Hepatocyte (in vitro differentiated cells): ENCODE measurements around the gene SLC39A12.

Experiments
- EZH2 ChIP-seq: fragments of 200-600 bp; sonication (generic); IDR thresholded peaks from 2 replicates; pipeline ENCODE4 v1.6.1; 2016; ENCODE audit warnings: antibody characterized with exemption, mild to moderate bottlenecking, borderline replicate concordance
- EZH2phosphoT487 ChIP-seq: fragments of 200-600 bp; sonication (generic); IDR thresholded peaks from one replicate; pipeline ENCODE4 v1.6.1; 2018; ENCODE audit warnings: antibody characterized with exemption, mild to moderate bottlenecking, low read depth, moderate library complexity; ENCODE audit not compliant: unreplicated experiment, severe bottlenecking
- TF ChIP-seq, protein P1 (sequence below): fragments of 200-600 bp; sonication (generic); IDR thresholded peaks from 2 replicates; pipeline ENCODE4 v1.5.1; 2016; ENCODE audit warnings: antibody characterized with exemption, mild to moderate bottlenecking; ENCODE audit not compliant: poor library complexity

DNA sequence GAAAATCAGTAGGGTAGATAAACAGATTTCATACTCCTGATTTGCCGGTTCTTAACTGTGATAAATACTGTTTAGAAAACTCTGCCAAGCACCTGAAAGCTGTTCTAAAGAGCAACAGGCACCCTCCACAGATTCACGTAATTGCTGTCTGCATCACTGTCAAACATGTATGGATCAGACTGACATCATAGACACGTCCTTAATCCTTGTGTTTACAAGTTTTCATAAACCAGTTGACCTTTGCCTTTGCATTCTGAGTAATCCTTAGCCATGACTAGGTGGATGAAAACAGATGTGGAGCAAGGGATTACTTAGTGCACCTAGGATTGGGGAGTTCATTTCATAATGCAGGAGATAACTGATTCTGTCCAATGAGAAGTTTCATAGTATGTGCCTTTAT lies 41.6 kb downstream of the SLC39A12 start:
- TF ChIP-seq, protein P1, sequence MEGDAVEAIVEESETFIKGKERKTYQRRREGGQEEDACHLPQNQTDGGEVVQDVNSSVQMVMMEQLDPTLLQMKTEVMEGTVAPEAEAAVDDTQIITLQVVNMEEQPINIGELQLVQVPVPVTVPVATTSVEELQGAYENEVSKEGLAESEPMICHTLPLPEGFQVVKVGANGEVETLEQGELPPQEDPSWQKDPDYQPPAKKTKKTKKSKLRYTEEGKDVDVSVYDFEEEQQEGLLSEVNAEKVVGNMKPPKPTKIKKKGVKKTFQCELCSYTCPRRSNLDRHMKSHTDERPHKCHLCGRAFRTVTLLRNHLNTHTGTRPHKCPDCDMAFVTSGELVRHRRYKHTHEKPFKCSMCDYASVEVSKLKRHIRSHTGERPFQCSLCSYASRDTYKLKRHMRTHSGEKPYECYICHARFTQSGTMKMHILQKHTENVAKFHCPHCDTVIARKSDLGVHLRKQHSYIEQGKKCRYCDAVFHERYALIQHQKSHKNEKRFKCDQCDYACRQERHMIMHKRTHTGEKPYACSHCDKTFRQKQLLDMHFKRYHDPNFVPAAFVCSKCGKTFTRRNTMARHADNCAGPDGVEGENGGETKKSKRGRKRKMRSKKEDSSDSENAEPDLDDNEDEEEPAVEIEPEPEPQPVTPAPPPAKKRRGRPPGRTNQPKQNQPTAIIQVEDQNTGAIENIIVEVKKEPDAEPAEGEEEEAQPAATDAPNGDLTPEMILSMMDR = no peak
- TF ChIP-seq EZH2 (no peak), EZH2phosphoT487 (no peak)
